IMR-90 (cell line): ENCODE measurements around the gene FBP1. TPM values are rescaled to one million over a fixed set of nuclear protein-coding genes. Genes with fewer than 3 reads are reported as not detected.

Source experiments
- ATAC-seq: fragments of 200-7000 bp; cut with Tn5 transposase; 2 replicates; pipeline ENCODE4 v1.9.1; 2020; ENCODE audit warnings: low read depth, mild to moderate bottlenecking, moderate library complexity
- BruUV-seq: library from RNA; stranded (reverse); fragments of 400-500 nt; replicated peaks from 2 replicates; lab custom pipeline; 2021; lab: Mats Ljungman, UMichigan
- CTCF ChIA-PET: fragments of 300-600 bp; formaldehyde crosslinking; extraction: SDS; loops from one replicate; lab custom pipeline; 2021; ENCODE audit warnings: antibody characterized with exemption; lab: Yijun Ruan, JAX
- POLR2A ChIA-PET: fragments of 300-600 bp; sonication (Branson Sonifier 250); formaldehyde crosslinking; loops from one replicate; lab custom pipeline; 2022; ENCODE audit warnings: antibody characterized with exemption; ENCODE audit not compliant: unreplicated experiment; lab: Charles Lee
- DNase-seq: peaks from one replicate; pipeline ENCODE4 v3.0.0; 2013
- H2AFZ ChIP-seq: replicated peaks from 2 replicates; pipeline ENCODE3; 2013; ENCODE audit warnings: low read length, mild to moderate bottlenecking; ENCODE audit not compliant: poor library complexity
- H2AK5ac ChIP-seq: 2 replicates; pipeline ENCODE4 v1.6.1; 2013; ENCODE audit warnings: low read depth, low read length, inconsistent platforms
- H2AK9ac ChIP-seq: replicated peaks from 2 replicates; pipeline ENCODE3; 2013; ENCODE audit warnings: mild to moderate bottlenecking, low read depth, low read length, moderate library complexity; ENCODE audit not compliant: poor library complexity
- H2BK120ac ChIP-seq: 2 replicates; pipeline ENCODE4 v1.6.1; 2013; ENCODE audit warnings: low read depth, low read length, inconsistent platforms
- H2BK15ac ChIP-seq: 3 replicates; pipeline ENCODE4 v1.6.1; 2013; ENCODE audit warnings: low read depth, low read length, inconsistent platforms
- H2BK20ac ChIP-seq: 2 replicates; pipeline ENCODE4 v1.6.1; 2013; ENCODE audit warnings: low read depth, mild to moderate bottlenecking, inconsistent platforms, low read length, moderate library complexity
- H2BK5ac ChIP-seq: 2 replicates; pipeline ENCODE4 v1.6.1; 2013; ENCODE audit warnings: mild to moderate bottlenecking, low read depth, low read length, inconsistent platforms; ENCODE audit not compliant: poor library complexity, severe bottlenecking
- H3K14ac ChIP-seq: replicated peaks from 2 replicates; pipeline ENCODE4 v1.6.1; 2013; ENCODE audit warnings: low read depth, low read length, inconsistent platforms
- H3K18ac ChIP-seq: 2 replicates; pipeline ENCODE4 v1.6.1; 2013; ENCODE audit warnings: low read depth, low read length, control low read depth
- H3K23ac ChIP-seq: 2 replicates; pipeline ENCODE4 v1.6.1; 2013; ENCODE audit warnings: low read depth, low read length, inconsistent platforms
- H3K27ac ChIP-seq: 2 replicates; pipeline ENCODE4 v1.5.1; 2013; ENCODE audit warnings: mild to moderate bottlenecking, control low read depth, low read length; ENCODE audit not compliant: insufficient read depth
- H3K27me3 ChIP-seq: 2 replicates; pipeline ENCODE4 v1.6.1; 2013; ENCODE audit warnings: low read length; ENCODE audit not compliant: control insufficient read depth, insufficient read depth
- H3K36me3 ChIP-seq: 2 replicates; pipeline ENCODE4 v1.6.1; 2013; ENCODE audit warnings: low read length, mixed read lengths; ENCODE audit not compliant: control insufficient read depth, insufficient read depth
- H3K4ac ChIP-seq: 2 replicates; pipeline ENCODE4 v1.6.1; 2013; ENCODE audit warnings: low read depth, low read length, inconsistent platforms
- H3K4me1 ChIP-seq: 2 replicates; pipeline ENCODE4 v1.6.1; 2013; ENCODE audit warnings: low read length, mixed read lengths; ENCODE audit not compliant: control insufficient read depth, insufficient read depth
- H3K4me2 ChIP-seq: 2 replicates; pipeline ENCODE4 v1.6.1; 2013; ENCODE audit warnings: low read depth, mild to moderate bottlenecking, control low read depth, low read length, moderate library complexity
- H3K4me3 ChIP-seq: 2 replicates; pipeline ENCODE4 v1.5.1; 2013; ENCODE audit warnings: low read depth, mild to moderate bottlenecking, control low read depth, low read length, moderate library complexity; ENCODE audit not compliant: insufficient read depth
- H3K56ac ChIP-seq: 2 replicates; pipeline ENCODE4 v1.6.1; 2013; ENCODE audit warnings: low read length, inconsistent platforms; ENCODE audit not compliant: insufficient read depth; ENCODE audit errors: extremely low read depth
- H3K79me1 ChIP-seq, 2 experiments: 2 replicates each; pipeline ENCODE4 v1.6.1; 2013; ENCODE audit warnings: low read length in 2 of 2, inconsistent platforms in 1 of 2, low read depth in 1 of 2
- H3K9ac ChIP-seq: 2 replicates; pipeline ENCODE4 v1.6.1; 2013; ENCODE audit warnings: low read depth, low read length, control low read depth
- H3K9me1 ChIP-seq: 2 replicates; pipeline ENCODE4 v1.6.1; 2013; ENCODE audit warnings: low read length, inconsistent platforms; ENCODE audit not compliant: insufficient read depth
- H3K9me3 ChIP-seq: 2 replicates; pipeline ENCODE4 v1.6.1; 2013; ENCODE audit warnings: low read length; ENCODE audit not compliant: control insufficient read depth, insufficient read depth
- H4K20me1 ChIP-seq: 2 replicates; pipeline ENCODE4 v1.6.1; 2013; ENCODE audit warnings: low read length, inconsistent platforms; ENCODE audit not compliant: insufficient read depth
- H4K5ac ChIP-seq: 2 replicates; pipeline ENCODE4 v1.6.1; 2013; ENCODE audit warnings: mild to moderate bottlenecking, low read depth, low read length, control low read depth
- H4K8ac ChIP-seq, 2 experiments: 2 replicates each; pipeline ENCODE4 v1.6.1; 2013; ENCODE audit warnings: low read depth in 2 of 2, low read length in 2 of 2, control low read depth in 1 of 2, inconsistent platforms in 1 of 2
- H4K91ac ChIP-seq: 2 replicates; pipeline ENCODE4 v1.6.1; 2013; ENCODE audit warnings: low read depth, low read length, inconsistent platforms; ENCODE audit not compliant: insufficient read depth
- BHLHE40 ChIP-seq: fragments of 150-350 bp; IDR thresholded peaks from 2 replicates; pipeline ENCODE4 v1.6.1; 2016; ENCODE audit warnings: mild to moderate bottlenecking, low read depth, low read length
- CEBPB ChIP-seq: IDR thresholded peaks from 2 replicates; pipeline ENCODE4 v1.6.1; 2012; ENCODE audit warnings: low read depth, low read length, improper control_type of control experiment
- CHD1 ChIP-seq: IDR thresholded peaks from 2 replicates; pipeline ENCODE4 v1.6.1; 2012; ENCODE audit warnings: low read depth, low read length, improper control_type of control experiment
- FOS ChIP-seq: fragments of 150-350 bp; IDR thresholded peaks from 2 replicates; pipeline ENCODE4 v1.6.1; 2016; ENCODE audit warnings: low read depth, low read length
- MAZ ChIP-seq: IDR thresholded peaks from 2 replicates; pipeline ENCODE4 v1.6.1; 2012; ENCODE audit warnings: low read depth, mild to moderate bottlenecking, low read length, improper control_type of control experiment, moderate library complexity, borderline replicate concordance
- MXI1 ChIP-seq: IDR thresholded peaks from 2 replicates; pipeline ENCODE4 v1.6.1; 2012; ENCODE audit warnings: low read depth, mild to moderate bottlenecking, low read length, moderate library complexity, borderline replicate concordance
- NFE2L2 ChIP-seq: fragments of 150-350 bp; IDR thresholded peaks from 2 replicates; pipeline ENCODE4 v1.6.1; 2016; ENCODE audit warnings: low read depth, mild to moderate bottlenecking, low read length
- POLR2A ChIP-seq: IDR thresholded peaks from 2 replicates; pipeline ENCODE4 v1.6.1; 2012; ENCODE audit warnings: mild to moderate bottlenecking, low read depth, low read length
- RAD21 ChIP-seq: IDR thresholded peaks from 2 replicates; pipeline ENCODE4 v1.6.1; 2012; ENCODE audit warnings: low read length, improper control_type of control experiment
- RCOR1 ChIP-seq: IDR thresholded peaks from 2 replicates; pipeline ENCODE4 v1.6.1; 2012; ENCODE audit warnings: mild to moderate bottlenecking, low read length, improper control_type of control experiment; ENCODE audit not compliant: insufficient replicate concordance
- RFX5 ChIP-seq: IDR thresholded peaks from 2 replicates; pipeline ENCODE4 v1.8.0; 2012; ENCODE audit warnings: low read depth, mild to moderate bottlenecking, low read length, moderate library complexity
- SMC3 ChIP-seq: fragments of 150-350 bp; IDR thresholded peaks from 2 replicates; pipeline ENCODE4 v1.6.1; 2016; ENCODE audit warnings: low read depth, mild to moderate bottlenecking, antibody characterized with exemption, low read length, moderate library complexity
- USF2 ChIP-seq: fragments of 150-350 bp; IDR thresholded peaks from 2 replicates; pipeline ENCODE4 v1.6.1; 2017; ENCODE audit warnings: mild to moderate bottlenecking, antibody characterized with exemption, low read length, low read depth
- WGBS, 2 experiments: methylation state at CpG; one replicate each; pipeline versions ENCODE4 v1.1.5 to v1.1.7; 2013; ENCODE audit warnings: missing lambda C conversion rate in 2 of 2; ENCODE audit not compliant: insufficient read length in 1 of 2; ENCODE audit errors: extremely low coverage in 2 of 2; 5-methylcytosine and 5-hydroxymethylcytosine counted together
- dilution Hi-C: fragments of 300-500 bp; cut with HindIII; formaldehyde crosslinking; loops from one replicate; pipeline ENCODE4 v1.14.3; 2018; ENCODE audit warnings: low sequenced_read_pairs; ENCODE audit not compliant: unreplicated experiment
- in situ Hi-C: fragments of 300-500 bp; cut with MboI; formaldehyde crosslinking; loops from 3 replicates; pipeline ENCODE4 v1.14.3; 2019; ENCODE audit warnings: low sequenced_read_pairs, inconsistent platforms, mixed read lengths
- intact Hi-C: fragments of 100-400 bp; cut with micrococcal nuclease; formaldehyde crosslinking; loops from 2 replicates; pipeline ENCODE4 v1.10.0; 2022
- polyA plus RNA-seq, 3 experiments: library from polyadenylated mRNA; depleted of rRNA; stranded (reverse); fragments of >200 nt; gene quantifications; 2 replicates each; pipeline ENCODE4 v1.2.3, GENCODE V29; 2012; ENCODE audit warnings: low replicate concordance in 1 of 3
- total RNA-seq: library from RNA; depleted of rRNA; stranded (reverse); fragments of >200 nt; gene quantifications from 2 replicates; pipeline ENCODE4 v1.2.3, GENCODE V29; 2012
- TF ChIP-seq, protein P1 (sequence below): conservative IDR thresholded peaks from 2 replicates; pipeline ENCODE4 v1.5.1; 2012; ENCODE audit warnings: mild to moderate bottlenecking, low read depth, low read length, improper control_type of control experiment

FBP1 gene
- total and polyA plus RNA-seq, 2 of the 4 experiments (the other 2 are of a cell fraction) = not detected

DNA sequence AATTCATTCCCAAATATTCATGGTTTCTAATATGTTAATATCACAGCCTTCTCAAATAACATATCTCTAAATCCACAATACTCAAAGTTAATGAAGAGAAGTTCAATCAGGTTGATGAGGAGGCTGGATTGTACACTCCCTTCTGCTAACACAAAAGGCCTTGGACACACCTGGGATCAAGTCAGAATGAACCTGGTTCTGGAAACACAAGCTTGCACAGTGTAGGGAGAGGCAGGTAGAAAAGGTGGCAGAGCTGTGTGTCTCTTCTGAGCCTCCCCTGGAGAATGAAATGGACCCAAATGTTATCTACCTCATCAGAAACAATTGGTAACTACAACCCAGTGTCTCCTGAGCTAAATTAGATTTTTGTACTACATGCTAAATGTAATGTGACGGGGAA is 40.7 kb upstream of the FBP1 start:
- CTCF ChIA-PET = interaction anchor here (1.4 to 3.4 kb wide), 3 partner anchors 346 to 488 kb away, joined by 4 to 47 read pairs (median 11); no protein-coding TSS in a partner anchor
- POLR2A ChIA-PET = no interaction called here
- H3K9me3 ChIP-seq = no peaks in the 10 kb centered on the region
- H3K36me3 ChIP-seq = no peaks in the 10 kb centered on the region
- 0 out of 2 replicates have a peak overlapping the region, but pooled peaks have one; percentile 22 for H2BK20ac ChIP-seq
- peak overlapping the region; percentile 42; the same call in 1 of the 3 replicates for H2BK15ac ChIP-seq
- H4K8ac ChIP-seq = no peak overlapping the region
- no peak overlapping the region for H4K5ac ChIP-seq
- no peak overlapping the region for H4K91ac ChIP-seq
- H3K4me3 ChIP-seq = no peak overlapping the region
- peak overlapping the region; percentile 43; the same call in 1 of the 2 replicates for H3K18ac ChIP-seq
- WGBS, 2 experiments = no CpG with 5 or more reads among the region's 1 CpG
- H3K4ac ChIP-seq = no peak overlapping the region
- H2AK9ac ChIP-seq = no peak overlapping the region
- H2BK120ac ChIP-seq = no peak overlapping the region
- TF ChIP-seq CHD1 = no peak
- no peak for TF ChIP-seq RFX5
- no peak for TF ChIP-seq NFE2L2
- no peak for TF ChIP-seq CEBPB
- no peak for TF ChIP-seq MAZ
- no peak for TF ChIP-seq USF2
- no peak for TF ChIP-seq MXI1
- TF ChIP-seq, protein P1, sequence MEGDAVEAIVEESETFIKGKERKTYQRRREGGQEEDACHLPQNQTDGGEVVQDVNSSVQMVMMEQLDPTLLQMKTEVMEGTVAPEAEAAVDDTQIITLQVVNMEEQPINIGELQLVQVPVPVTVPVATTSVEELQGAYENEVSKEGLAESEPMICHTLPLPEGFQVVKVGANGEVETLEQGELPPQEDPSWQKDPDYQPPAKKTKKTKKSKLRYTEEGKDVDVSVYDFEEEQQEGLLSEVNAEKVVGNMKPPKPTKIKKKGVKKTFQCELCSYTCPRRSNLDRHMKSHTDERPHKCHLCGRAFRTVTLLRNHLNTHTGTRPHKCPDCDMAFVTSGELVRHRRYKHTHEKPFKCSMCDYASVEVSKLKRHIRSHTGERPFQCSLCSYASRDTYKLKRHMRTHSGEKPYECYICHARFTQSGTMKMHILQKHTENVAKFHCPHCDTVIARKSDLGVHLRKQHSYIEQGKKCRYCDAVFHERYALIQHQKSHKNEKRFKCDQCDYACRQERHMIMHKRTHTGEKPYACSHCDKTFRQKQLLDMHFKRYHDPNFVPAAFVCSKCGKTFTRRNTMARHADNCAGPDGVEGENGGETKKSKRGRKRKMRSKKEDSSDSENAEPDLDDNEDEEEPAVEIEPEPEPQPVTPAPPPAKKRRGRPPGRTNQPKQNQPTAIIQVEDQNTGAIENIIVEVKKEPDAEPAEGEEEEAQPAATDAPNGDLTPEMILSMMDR = no peak
- no peak for TF ChIP-seq RCOR1
- TF ChIP-seq BHLHE40 = no peak
- TF ChIP-seq RAD21 = no peak
- no peak for TF ChIP-seq SMC3
- no peak for TF ChIP-seq POLR2A
- no peak for TF ChIP-seq FOS
- dilution Hi-C loops (no loop called here), intact Hi-C loops (loop anchor here (2.0 to 5.0 kb wide), 4 partner anchors 103 to 397 kb away; no protein-coding TSS in a partner anchor), in situ Hi-C loops (loop anchor here (5.0 to 10.0 kb wide), 2 partner anchors 325 to 447 kb away; no protein-coding TSS in a partner anchor)
- H3K9me1 ChIP-seq = no peaks in the 10 kb centered on the region
- no peak overlapping the region for H2BK5ac ChIP-seq
- no peak overlapping the region for H3K9ac ChIP-seq
- no peak overlapping the region for H3K14ac ChIP-seq
- 0 out of 2 replicates have a peak overlapping the region, but pooled peaks have one; percentile 32 for H3K23ac ChIP-seq
- no peak overlapping the region for H3K56ac ChIP-seq
- no peaks in the 10 kb centered on the region; the same call in 1 of the 2 replicates for H3K27me3 ChIP-seq
- no peaks in the 10 kb centered on the region for H4K20me1 ChIP-seq
- H2AK5ac ChIP-seq = no peak overlapping the region
- no peak overlapping the region for H3K27ac ChIP-seq
- H3K4me1 ChIP-seq = peaks cover 5% of the 10 kb centered on the region
- no peaks in the 10 kb centered on the region for H3K79me1 ChIP-seq
- no peak overlapping the region for H2AFZ ChIP-seq
- DNase-seq = no peak
- no peak for ATAC-seq
- no peak overlapping the region for H3K4me2 ChIP-seq
- BruUV-seq = no TSS peak
